A549 (cell line): ENCODE data around the gene GNAL. TPM values are rescaled to one million over a fixed set of nuclear protein-coding genes. Genes with fewer than 3 reads are reported as not detected.

Experiments used
- ATAC-seq, 2 experiments: fragments of 200-7000 bp in 1 of 2; fragments of >200 bp in 1 of 2; cut with Nextera tagmentation in 1 of 2; cut with Tn5 transposase in 1 of 2; 3 replicates each; pipeline versions ENCODE4 v1.8.0 to v1.9.1; 2018 to 2020; ENCODE audit warnings: mild to moderate bottlenecking in 1 of 2, moderate library complexity in 1 of 2
- CTCF ChIA-PET: fragments of 300-600 bp; sonication (Branson Sonifier 250); formaldehyde crosslinking; extraction: SDS; loops from one replicate; lab custom pipeline; 2021; ENCODE audit warnings: antibody characterized with exemption, inconsistent platforms; lab: Yijun Ruan, JAX
- POLR2A ChIA-PET: fragments of 350-600 bp; formaldehyde crosslinking; extraction: SDS; loops from one replicate; lab custom pipeline; 2021; ENCODE audit warnings: antibody characterized with exemption, inconsistent platforms; lab: Yijun Ruan, JAX
- DNase-seq, 2 experiments: peaks; one replicate each; pipeline versions ENCODE4 v3.0.0 to v3.0.0-alpha.2; 2011 to 2016; ENCODE audit warnings: low read depth in 1 of 2, low spot score in 1 of 2
- FAIRE-seq: peaks from 2 replicates; lab custom pipeline; 2011; peaks lifted over from hg19 to GRCh38; lab: Jason Lieb, UNC
- H3K27ac ChIP-seq, 2 experiments: fragments of >200 bp; sonication (Bioruptor Twin); formaldehyde crosslinking; 3 replicates each; pipeline ENCODE4 v1.5.1; 2016 to 2017
- H3K4me1 ChIP-seq: fragments of >200 bp; sonication (Bioruptor Twin); formaldehyde crosslinking; 3 replicates; pipeline ENCODE4 v1.6.1; 2016
- H3K4me2 ChIP-seq: fragments of >200 bp; sonication (Bioruptor Twin); formaldehyde crosslinking; 3 replicates; pipeline ENCODE4 v1.6.1; 2016
- H3K4me3 ChIP-seq: fragments of >200 bp; sonication (Bioruptor Twin); formaldehyde crosslinking; 3 replicates; pipeline ENCODE4 v1.5.1; 2016
- H3K9me3 ChIP-seq: fragments of >200 bp; sonication (Bioruptor Twin); formaldehyde crosslinking; 3 replicates; pipeline ENCODE4 v1.6.1; 2016
- BHLHE40 ChIP-seq: IDR thresholded peaks from 2 replicates; pipeline ENCODE4 v1.6.1; 2012; ENCODE audit warnings: low read depth, low read length, inconsistent platforms
- CBX2 ChIP-seq: fragments of 200-600 bp; sonication (generic); IDR thresholded peaks from 2 replicates; pipeline ENCODE4 v1.6.1; 2016; ENCODE audit warnings: low read depth, mild to moderate bottlenecking, borderline replicate concordance
- FOSL2 ChIP-seq, 2 experiments: fragments of 450-650 bp in 1 of 2; fragments of >200 bp in 1 of 2; sonication (Bioruptor Twin) in 1 of 2; formaldehyde crosslinking; IDR thresholded peaks; 2 replicates each; pipeline versions ENCODE4 v1.5.0 to v1.6.1; 2016 to 2020; ENCODE audit warnings: mild to moderate bottlenecking in 1 of 2, moderate library complexity in 1 of 2
- MAZ ChIP-seq: fragments of 150-350 bp; IDR thresholded peaks from 2 replicates; pipeline ENCODE4 v1.6.1; 2014; ENCODE audit warnings: antibody characterized with exemption, low read depth, low read length, borderline replicate concordance
- NFE2L2 ChIP-seq: fragments of 150-350 bp; conservative IDR thresholded peaks from 2 replicates; pipeline ENCODE4 v1.6.1; 2014; ENCODE audit warnings: low read length
- RAD21 ChIP-seq, 2 experiments: fragments of >200 bp in 1 of 2; sonication (Bioruptor Twin) in 1 of 2; formaldehyde crosslinking in 1 of 2; IDR thresholded peaks in 1 of 2; conservative IDR thresholded peaks in 1 of 2; 2 replicates in 1 of 2; 3 replicates in 1 of 2; pipeline ENCODE4 v1.6.1; 2012 to 2018; ENCODE audit warnings: inconsistent platforms in 1 of 2
- RNF2 ChIP-seq: fragments of 200-600 bp; sonication (generic); IDR thresholded peaks from 2 replicates; pipeline ENCODE4 v1.6.1; 2016; ENCODE audit warnings: low read depth, mild to moderate bottlenecking, antibody characterized with exemption, moderate library complexity, borderline replicate concordance
- SMC3 ChIP-seq: fragments of >200 bp; sonication (Bioruptor Twin); formaldehyde crosslinking; IDR thresholded peaks from 3 replicates; pipeline ENCODE4 v1.6.1; 2018; ENCODE audit warnings: inconsistent platforms
- SREBF2 ChIP-seq: fragments of 450-650 bp; IDR thresholded peaks from 2 replicates; pipeline ENCODE4 v1.6.1; 2014; ENCODE audit warnings: mild to moderate bottlenecking, moderate library complexity
- ZFP36 ChIP-seq: fragments of 450-650 bp; IDR thresholded peaks from 2 replicates; pipeline ENCODE4 v1.6.1; 2014; ENCODE audit warnings: borderline replicate concordance; ENCODE audit not compliant: partially characterized antibody
- ZNF302 ChIP-seq: fragments of 250-450 bp; sonication (Bioruptor Pico); IDR thresholded peaks from 2 replicates; pipeline ENCODE4 v1.9.0; 2021; ENCODE audit warnings: inconsistent platforms, mild to moderate bottlenecking, moderate library complexity
- ZSCAN20 ChIP-seq: fragments of 250-450 bp; sonication (Bioruptor Pico); IDR thresholded peaks from 2 replicates; pipeline ENCODE4 v1.8.0; 2022; ENCODE audit warnings: mild to moderate bottlenecking, moderate library complexity
- WGBS: methylation state at CpG from one replicate; pipeline ENCODE4 v1.1.6; 2017; ENCODE audit errors: missing lambda C conversion rate; 5-methylcytosine and 5-hydroxymethylcytosine counted together
- polyA plus RNA-seq, 4 experiments: library from polyadenylated mRNA; depleted of rRNA in 3 of 4; stranded (reverse); fragments of >200 nt; fragmentation: RNase III in 1 of 4; extraction: RNeasy Plus Mini Kit Qiagen cat#74134 plus additional on column Dnase treatment in 1 of 4; gene quantifications; 2 replicates in 3 of 4; 3 replicates in 1 of 4; pipeline ENCODE4 v1.2.3, GENCODE V29; 2011 to 2017
- TF ChIP-seq, protein P1 (sequence below): fragments of >200 bp; sonication (Bioruptor Twin); formaldehyde crosslinking; IDR thresholded peaks from 3 replicates; pipeline ENCODE4 v1.6.1; 2016
- TF ChIP-seq, protein P2 (sequence below): fragments of >200 bp; sonication (Bioruptor Twin); formaldehyde crosslinking; IDR thresholded peaks from 3 replicates; pipeline ENCODE4 v1.5.1; 2016
- TF ChIP-seq, protein P3 (sequence below): fragments of 250-450 bp; sonication (Bioruptor Pico); IDR thresholded peaks from 2 replicates; pipeline ENCODE4 v1.5.0; 2021; ENCODE audit warnings: mild to moderate bottlenecking, moderate library complexity, borderline replicate concordance
- TF ChIP-seq, protein P4 (sequence below): IDR thresholded peaks from 2 replicates; pipeline ENCODE4 v1.6.1; 2012
- TF ChIP-seq, protein P5 (sequence below): fragments of 150-350 bp; IDR thresholded peaks from 2 replicates; pipeline ENCODE4 v1.6.1; 2014; ENCODE audit warnings: low read depth, mild to moderate bottlenecking, low read length
- TF ChIP-seq, protein P6 (sequence below): fragments of 200-600 bp; sonication (generic); IDR thresholded peaks from 2 replicates; pipeline ENCODE4 v1.6.1; 2016; ENCODE audit warnings: antibody characterized with exemption, mild to moderate bottlenecking, moderate library complexity
- TF ChIP-seq, protein P7 (sequence below): IDR thresholded peaks from 2 replicates; pipeline ENCODE4 v1.6.1; 2012; ENCODE audit warnings: low read depth, borderline replicate concordance
- TF ChIP-seq, protein P8 (sequence below): fragments of >200 bp; sonication (Bioruptor Twin); formaldehyde crosslinking; IDR thresholded peaks from 2 replicates; pipeline ENCODE4 v1.6.1; 2016

Gene GNAL
- polyA plus RNA-seq, 2 of the 4 experiments (the other 2 are of a cell fraction) = 5.1 to 12.9 TPM

DNA sequence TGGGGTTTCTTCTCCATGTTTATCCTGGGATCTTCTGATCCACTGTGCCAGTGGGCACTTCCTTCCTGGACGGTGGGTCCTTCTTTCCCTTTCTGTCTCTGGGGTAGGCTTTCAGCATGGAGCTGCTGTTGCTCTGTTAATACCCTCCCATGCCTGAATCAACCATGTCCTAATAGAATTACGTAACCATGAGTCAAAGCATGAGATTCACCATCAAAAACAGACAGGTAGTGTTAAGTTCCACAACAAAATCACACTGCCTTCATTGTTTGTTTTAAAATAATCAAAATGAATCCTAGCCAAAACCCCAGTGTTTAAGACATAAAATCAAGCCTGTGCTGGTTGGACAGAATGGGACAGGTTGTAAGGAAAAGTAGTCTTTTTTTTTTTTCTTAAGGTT lies 37.5 kb downstream of the GNAL start (continued):
- TF ChIP-seq, protein P1, sequence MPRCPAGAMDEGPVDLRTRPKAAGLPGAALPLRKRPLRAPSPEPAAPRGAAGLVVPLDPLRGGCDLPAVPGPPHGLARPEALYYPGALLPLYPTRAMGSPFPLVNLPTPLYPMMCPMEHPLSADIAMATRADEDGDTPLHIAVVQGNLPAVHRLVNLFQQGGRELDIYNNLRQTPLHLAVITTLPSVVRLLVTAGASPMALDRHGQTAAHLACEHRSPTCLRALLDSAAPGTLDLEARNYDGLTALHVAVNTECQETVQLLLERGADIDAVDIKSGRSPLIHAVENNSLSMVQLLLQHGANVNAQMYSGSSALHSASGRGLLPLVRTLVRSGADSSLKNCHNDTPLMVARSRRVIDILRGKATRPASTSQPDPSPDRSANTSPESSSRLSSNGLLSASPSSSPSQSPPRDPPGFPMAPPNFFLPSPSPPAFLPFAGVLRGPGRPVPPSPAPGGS = no peak
- TF ChIP-seq CBX2 (no peak), SREBF2 (no peak)
- TF ChIP-seq, all 56 proteins: peak for 0

DNA sequence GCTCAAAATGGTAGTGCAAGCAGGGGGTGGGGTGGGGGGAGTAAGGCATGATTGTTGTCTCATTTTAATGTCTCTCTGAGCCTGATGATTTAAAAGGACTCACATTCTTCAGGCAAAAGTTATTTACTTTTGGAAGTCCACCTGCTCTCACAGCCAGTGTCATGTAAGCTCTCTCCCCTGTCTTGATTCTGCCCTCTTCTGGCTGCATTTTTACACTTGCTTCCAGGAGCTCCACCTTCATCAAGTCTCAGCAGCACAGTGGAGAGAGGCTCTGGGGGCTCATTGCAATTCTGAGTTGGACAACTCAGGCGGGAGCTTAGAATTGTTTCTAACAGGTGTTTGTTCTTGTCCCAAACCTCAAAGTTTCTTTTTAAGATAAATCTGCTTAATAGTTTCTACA lies 39.2 kb downstream of the GNAL start:
- Histone ChIP-seq H3K4me1 (no peaks in the 10 kb centered on the region), H3K9me3 (no peaks in the 10 kb centered on the region), H3K27ac (no peak overlapping the region), H3K4me3 (no peak overlapping the region), H3K4me2 (no peak overlapping the region)
- DNase-seq (peak in 1 of 2 experiments; percentile 57), ATAC-seq (peak; percentile 70 to 79; a peak in 4 of 6 replicates), FAIRE-seq (no peak)
- POLR2A ChIA-PET = interaction anchor here (0.7 kb wide), 1 partner anchor 252 kb away, joined by 3 read pairs; no protein-coding TSS in a partner anchor
- peak; percentile 50 for TF ChIP-seq SMC3
- TF ChIP-seq, protein P2, sequence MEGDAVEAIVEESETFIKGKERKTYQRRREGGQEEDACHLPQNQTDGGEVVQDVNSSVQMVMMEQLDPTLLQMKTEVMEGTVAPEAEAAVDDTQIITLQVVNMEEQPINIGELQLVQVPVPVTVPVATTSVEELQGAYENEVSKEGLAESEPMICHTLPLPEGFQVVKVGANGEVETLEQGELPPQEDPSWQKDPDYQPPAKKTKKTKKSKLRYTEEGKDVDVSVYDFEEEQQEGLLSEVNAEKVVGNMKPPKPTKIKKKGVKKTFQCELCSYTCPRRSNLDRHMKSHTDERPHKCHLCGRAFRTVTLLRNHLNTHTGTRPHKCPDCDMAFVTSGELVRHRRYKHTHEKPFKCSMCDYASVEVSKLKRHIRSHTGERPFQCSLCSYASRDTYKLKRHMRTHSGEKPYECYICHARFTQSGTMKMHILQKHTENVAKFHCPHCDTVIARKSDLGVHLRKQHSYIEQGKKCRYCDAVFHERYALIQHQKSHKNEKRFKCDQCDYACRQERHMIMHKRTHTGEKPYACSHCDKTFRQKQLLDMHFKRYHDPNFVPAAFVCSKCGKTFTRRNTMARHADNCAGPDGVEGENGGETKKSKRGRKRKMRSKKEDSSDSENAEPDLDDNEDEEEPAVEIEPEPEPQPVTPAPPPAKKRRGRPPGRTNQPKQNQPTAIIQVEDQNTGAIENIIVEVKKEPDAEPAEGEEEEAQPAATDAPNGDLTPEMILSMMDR = peak; percentile 34
- TF ChIP-seq, protein P3, sequence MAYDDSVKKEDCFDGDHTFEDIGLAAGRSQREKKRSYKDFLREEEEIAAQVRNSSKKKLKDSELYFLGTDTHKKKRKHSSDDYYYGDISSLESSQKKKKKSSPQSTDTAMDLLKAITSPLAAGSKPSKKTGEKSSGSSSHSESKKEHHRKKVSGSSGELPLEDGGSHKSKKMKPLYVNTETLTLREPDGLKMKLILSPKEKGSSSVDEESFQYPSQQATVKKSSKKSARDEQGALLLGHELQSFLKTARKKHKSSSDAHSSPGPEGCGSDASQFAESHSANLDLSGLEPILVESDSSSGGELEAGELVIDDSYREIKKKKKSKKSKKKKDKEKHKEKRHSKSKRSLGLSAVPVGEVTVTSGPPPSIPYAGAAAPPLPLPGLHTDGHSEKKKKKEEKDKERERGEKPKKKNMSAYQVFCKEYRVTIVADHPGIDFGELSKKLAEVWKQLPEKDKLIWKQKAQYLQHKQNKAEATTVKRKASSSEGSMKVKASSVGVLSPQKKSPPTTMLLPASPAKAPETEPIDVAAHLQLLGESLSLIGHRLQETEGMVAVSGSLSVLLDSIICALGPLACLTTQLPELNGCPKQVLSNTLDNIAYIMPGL (CRISPR knock-in tag) = no peak
- peak; percentile 30 to 42; a peak in 4 of 5 replicates for TF ChIP-seq RAD21 (conservative IDR thresholded peaks at IDR 0.05 in 1 of 2, IDR thresholded peaks at IDR 0.05 in 1 of 2)
- WGBS = 33% methylated on average over 1 of the region's 1 CpG
- CTCF ChIA-PET = interaction anchor here (0.7 to 5.7 kb wide), 17 partner anchors 9 to 877 kb away, joined by 3 to 64 read pairs (median 4); no protein-coding TSS in a partner anchor

DNA sequence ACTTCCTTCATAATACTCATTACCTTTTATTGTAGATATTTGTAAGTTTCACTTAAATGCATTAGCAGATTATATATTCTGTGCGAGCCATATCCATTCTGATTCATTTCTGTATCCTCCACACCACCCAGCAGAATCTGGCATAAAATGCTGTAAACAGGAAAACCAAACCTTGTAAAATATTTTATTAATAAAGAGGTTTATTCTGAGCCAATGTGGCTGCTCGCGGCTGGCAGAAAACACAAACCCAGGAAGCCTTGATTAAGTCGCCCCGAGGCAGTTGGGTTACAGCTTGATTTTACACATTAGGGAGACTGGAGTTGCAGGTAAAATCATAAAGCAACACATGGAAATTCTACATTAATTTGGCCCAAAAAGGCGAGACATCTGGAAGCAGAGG lies 40.5 kb downstream of the GNAL start:
- Histone ChIP-seq H3K4me3 (no peak overlapping the region), H3K9me3 (no peaks in the 10 kb centered on the region), H3K27ac (no peak overlapping the region), H3K4me1 (no peaks in the 10 kb centered on the region), H3K4me2 (no peak overlapping the region)
- no peak for DNase-seq
- FAIRE-seq = no peak
- ChIA-PET POLR2A (no interaction called here), CTCF (interaction anchor here (0.6 to 9.5 kb wide), 4 partner anchors 73 to 310 kb away, joined by 3 to 76 read pairs (median 34); no protein-coding TSS in a partner anchor)
- ATAC-seq = no peak
- WGBS = 80% methylated on average over 6 of the region's 6 CpGs
- no peak for TF ChIP-seq FOSL2 (IDR thresholded peaks at IDR 0.05)
- no peak for TF ChIP-seq FOSL2 (CRISPR knock-in tag; IDR thresholded peaks at IDR 0.05)
- TF ChIP-seq MAZ = no peak
- TF ChIP-seq, protein P4, sequence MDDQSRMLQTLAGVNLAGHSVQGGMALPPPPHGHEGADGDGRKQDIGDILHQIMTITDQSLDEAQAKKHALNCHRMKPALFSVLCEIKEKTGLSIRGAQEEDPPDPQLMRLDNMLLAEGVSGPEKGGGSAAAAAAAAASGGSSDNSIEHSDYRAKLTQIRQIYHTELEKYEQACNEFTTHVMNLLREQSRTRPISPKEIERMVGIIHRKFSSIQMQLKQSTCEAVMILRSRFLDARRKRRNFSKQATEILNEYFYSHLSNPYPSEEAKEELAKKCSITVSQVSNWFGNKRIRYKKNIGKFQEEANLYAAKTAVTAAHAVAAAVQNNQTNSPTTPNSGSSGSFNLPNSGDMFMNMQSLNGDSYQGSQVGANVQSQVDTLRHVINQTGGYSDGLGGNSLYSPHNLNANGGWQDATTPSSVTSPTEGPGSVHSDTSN = no peak
- TF ChIP-seq NFE2L2 = no peak
- no peak for TF ChIP-seq ZSCAN20
- TF ChIP-seq, protein P5, sequence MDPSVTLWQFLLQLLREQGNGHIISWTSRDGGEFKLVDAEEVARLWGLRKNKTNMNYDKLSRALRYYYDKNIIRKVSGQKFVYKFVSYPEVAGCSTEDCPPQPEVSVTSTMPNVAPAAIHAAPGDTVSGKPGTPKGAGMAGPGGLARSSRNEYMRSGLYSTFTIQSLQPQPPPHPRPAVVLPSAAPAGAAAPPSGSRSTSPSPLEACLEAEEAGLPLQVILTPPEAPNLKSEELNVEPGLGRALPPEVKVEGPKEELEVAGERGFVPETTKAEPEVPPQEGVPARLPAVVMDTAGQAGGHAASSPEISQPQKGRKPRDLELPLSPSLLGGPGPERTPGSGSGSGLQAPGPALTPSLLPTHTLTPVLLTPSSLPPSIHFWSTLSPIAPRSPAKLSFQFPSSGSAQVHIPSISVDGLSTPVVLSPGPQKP = no peak
- no peak for TF ChIP-seq BHLHE40
- no peak for TF ChIP-seq ZNF302 (CRISPR knock-in tag)
- no peak for TF ChIP-seq ZFP36
- TF ChIP-seq, protein P6, sequence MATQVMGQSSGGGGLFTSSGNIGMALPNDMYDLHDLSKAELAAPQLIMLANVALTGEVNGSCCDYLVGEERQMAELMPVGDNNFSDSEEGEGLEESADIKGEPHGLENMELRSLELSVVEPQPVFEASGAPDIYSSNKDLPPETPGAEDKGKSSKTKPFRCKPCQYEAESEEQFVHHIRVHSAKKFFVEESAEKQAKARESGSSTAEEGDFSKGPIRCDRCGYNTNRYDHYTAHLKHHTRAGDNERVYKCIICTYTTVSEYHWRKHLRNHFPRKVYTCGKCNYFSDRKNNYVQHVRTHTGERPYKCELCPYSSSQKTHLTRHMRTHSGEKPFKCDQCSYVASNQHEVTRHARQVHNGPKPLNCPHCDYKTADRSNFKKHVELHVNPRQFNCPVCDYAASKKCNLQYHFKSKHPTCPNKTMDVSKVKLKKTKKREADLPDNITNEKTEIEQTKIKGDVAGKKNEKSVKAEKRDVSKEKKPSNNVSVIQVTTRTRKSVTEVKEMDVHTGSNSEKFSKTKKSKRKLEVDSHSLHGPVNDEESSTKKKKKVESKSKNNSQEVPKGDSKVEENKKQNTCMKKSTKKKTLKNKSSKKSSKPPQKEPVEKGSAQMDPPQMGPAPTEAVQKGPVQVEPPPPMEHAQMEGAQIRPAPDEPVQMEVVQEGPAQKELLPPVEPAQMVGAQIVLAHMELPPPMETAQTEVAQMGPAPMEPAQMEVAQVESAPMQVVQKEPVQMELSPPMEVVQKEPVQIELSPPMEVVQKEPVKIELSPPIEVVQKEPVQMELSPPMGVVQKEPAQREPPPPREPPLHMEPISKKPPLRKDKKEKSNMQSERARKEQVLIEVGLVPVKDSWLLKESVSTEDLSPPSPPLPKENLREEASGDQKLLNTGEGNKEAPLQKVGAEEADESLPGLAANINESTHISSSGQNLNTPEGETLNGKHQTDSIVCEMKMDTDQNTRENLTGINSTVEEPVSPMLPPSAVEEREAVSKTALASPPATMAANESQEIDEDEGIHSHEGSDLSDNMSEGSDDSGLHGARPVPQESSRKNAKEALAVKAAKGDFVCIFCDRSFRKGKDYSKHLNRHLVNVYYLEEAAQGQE = no peak
- TF ChIP-seq, protein P7, sequence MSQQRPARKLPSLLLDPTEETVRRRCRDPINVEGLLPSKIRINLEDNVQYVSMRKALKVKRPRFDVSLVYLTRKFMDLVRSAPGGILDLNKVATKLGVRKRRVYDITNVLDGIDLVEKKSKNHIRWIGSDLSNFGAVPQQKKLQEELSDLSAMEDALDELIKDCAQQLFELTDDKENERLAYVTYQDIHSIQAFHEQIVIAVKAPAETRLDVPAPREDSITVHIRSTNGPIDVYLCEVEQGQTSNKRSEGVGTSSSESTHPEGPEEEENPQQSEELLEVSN = no peak
- no peak for TF ChIP-seq RAD21 (conservative IDR thresholded peaks at IDR 0.05 in 1 of 2, IDR thresholded peaks at IDR 0.05 in 1 of 2)
- TF ChIP-seq, protein P8, sequence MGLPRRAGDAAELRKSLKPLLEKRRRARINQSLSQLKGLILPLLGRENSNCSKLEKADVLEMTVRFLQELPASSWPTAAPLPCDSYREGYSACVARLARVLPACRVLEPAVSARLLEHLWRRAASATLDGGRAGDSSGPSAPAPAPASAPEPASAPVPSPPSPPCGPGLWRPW = no peak
- TF ChIP-seq RNF2 = no peak
